ENCODE results near the gene ZBTB38.

DNA sequence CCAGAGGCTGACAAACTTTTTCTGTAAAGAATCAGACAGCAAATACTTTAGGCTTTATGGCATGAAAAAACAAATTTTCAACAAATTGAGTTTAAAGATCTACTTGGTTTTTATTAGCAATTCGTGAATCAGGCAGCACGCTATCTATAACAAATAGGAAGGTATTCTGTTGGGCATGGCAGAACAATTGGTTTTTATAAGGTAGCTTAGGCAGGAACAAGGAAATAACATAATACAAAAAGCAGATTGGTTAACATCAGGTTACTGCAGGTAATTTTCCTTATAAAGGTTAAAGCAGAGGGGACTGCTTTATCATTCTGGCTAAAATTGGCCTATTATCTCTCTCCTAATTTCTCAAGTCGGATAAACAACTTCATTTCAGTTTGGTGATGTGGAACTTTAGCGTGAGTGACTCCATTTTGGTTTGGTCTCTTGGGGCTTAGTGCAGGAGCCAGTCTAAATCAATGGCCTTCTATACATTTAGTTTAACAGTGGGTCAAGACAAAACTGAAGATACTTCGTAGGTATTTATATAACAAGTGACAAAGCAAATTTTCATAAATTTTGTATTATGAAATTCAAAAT is 26.8 kb downstream of the ZBTB38 start:
- TF ChIP-seq EZH2 (IDR thresholded peaks at IDR 0.05; ENCODE audit: low read length, missing control alignments) (no peak), CTCF (conservative IDR thresholded peaks at IDR 0.05 in 1 of 2, IDR thresholded peaks at IDR 0.05 in 1 of 2; ENCODE audit: low read depth in 1 of 2, low read length in 2 of 2) (no peak)
